ENCODE data around the gene LAMTOR2.

DNA sequence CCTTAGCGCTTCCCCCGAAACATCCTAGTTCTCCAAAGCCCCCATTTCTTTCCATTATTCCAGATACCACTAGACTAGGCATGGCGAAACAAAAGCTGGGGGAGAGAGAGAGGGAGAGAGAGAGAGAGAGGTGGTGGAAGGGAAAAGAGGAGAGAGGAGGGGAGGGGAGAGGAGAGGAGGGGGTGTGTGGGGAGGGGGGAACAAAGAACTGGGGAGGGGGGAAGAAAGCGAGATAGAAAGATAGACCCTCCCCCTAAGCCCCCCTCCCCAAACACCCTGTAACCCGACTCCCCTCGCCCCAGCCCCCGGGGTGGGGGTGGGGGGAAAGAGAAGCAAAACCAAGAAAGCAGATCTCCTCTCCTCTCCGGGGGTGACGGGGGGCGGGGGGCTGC is 27.3 kb downstream of the LAMTOR2 start:
- TF ChIP-seq POLR2A (IDR thresholded peaks at IDR 0.05; ENCODE audit: borderline replicate concordance, extremely low read depth, insufficient read depth, insufficient read length): no peak
- TF ChIP-seq, protein P1, sequence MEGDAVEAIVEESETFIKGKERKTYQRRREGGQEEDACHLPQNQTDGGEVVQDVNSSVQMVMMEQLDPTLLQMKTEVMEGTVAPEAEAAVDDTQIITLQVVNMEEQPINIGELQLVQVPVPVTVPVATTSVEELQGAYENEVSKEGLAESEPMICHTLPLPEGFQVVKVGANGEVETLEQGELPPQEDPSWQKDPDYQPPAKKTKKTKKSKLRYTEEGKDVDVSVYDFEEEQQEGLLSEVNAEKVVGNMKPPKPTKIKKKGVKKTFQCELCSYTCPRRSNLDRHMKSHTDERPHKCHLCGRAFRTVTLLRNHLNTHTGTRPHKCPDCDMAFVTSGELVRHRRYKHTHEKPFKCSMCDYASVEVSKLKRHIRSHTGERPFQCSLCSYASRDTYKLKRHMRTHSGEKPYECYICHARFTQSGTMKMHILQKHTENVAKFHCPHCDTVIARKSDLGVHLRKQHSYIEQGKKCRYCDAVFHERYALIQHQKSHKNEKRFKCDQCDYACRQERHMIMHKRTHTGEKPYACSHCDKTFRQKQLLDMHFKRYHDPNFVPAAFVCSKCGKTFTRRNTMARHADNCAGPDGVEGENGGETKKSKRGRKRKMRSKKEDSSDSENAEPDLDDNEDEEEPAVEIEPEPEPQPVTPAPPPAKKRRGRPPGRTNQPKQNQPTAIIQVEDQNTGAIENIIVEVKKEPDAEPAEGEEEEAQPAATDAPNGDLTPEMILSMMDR (IDR thresholded peaks at IDR 0.05 in 2 of 3, conservative IDR thresholded peaks at IDR 0.05 in 1 of 3; ENCODE audit: borderline replicate concordance in 1 of 3, insufficient read depth in 1 of 3, low read depth in 2 of 3, low read length in 2 of 3): no peak
- TF ChIP-seq, protein P2, sequence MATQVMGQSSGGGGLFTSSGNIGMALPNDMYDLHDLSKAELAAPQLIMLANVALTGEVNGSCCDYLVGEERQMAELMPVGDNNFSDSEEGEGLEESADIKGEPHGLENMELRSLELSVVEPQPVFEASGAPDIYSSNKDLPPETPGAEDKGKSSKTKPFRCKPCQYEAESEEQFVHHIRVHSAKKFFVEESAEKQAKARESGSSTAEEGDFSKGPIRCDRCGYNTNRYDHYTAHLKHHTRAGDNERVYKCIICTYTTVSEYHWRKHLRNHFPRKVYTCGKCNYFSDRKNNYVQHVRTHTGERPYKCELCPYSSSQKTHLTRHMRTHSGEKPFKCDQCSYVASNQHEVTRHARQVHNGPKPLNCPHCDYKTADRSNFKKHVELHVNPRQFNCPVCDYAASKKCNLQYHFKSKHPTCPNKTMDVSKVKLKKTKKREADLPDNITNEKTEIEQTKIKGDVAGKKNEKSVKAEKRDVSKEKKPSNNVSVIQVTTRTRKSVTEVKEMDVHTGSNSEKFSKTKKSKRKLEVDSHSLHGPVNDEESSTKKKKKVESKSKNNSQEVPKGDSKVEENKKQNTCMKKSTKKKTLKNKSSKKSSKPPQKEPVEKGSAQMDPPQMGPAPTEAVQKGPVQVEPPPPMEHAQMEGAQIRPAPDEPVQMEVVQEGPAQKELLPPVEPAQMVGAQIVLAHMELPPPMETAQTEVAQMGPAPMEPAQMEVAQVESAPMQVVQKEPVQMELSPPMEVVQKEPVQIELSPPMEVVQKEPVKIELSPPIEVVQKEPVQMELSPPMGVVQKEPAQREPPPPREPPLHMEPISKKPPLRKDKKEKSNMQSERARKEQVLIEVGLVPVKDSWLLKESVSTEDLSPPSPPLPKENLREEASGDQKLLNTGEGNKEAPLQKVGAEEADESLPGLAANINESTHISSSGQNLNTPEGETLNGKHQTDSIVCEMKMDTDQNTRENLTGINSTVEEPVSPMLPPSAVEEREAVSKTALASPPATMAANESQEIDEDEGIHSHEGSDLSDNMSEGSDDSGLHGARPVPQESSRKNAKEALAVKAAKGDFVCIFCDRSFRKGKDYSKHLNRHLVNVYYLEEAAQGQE (IDR thresholded peaks at IDR 0.05; ENCODE audit: low read depth): no peak
- TF ChIP-seq POLR2AphosphoS5 (IDR thresholded peaks at IDR 0.05; ENCODE audit: low read depth, low read length): no peak
- no peak for TF ChIP-seq ZFX (IDR thresholded peaks at IDR 0.05)
- TF ChIP-seq, protein P3, sequence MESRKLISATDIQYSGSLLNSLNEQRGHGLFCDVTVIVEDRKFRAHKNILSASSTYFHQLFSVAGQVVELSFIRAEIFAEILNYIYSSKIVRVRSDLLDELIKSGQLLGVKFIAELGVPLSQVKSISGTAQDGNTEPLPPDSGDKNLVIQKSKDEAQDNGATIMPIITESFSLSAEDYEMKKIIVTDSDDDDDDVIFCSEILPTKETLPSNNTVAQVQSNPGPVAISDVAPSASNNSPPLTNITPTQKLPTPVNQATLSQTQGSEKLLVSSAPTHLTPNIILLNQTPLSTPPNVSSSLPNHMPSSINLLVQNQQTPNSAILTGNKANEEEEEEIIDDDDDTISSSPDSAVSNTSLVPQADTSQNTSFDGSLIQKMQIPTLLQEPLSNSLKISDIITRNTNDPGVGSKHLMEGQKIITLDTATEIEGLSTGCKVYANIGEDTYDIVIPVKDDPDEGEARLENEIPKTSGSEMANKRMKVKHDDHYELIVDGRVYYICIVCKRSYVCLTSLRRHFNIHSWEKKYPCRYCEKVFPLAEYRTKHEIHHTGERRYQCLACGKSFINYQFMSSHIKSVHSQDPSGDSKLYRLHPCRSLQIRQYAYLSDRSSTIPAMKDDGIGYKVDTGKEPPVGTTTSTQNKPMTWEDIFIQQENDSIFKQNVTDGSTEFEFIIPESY (IDR thresholded peaks at IDR 0.05; ENCODE audit: extremely low read depth, insufficient replicate concordance, low read length): no peak
- TF ChIP-seq FOSL1 (IDR thresholded peaks at IDR 0.05; ENCODE audit: low read depth): no peak
- TF ChIP-seq, protein P4, sequence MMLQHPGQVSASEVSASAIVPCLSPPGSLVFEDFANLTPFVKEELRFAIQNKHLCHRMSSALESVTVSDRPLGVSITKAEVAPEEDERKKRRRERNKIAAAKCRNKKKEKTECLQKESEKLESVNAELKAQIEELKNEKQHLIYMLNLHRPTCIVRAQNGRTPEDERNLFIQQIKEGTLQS (IDR thresholded peaks at IDR 0.05): no peak

Data from HCT116 (cell line).